HG03432 (cell line): ENCODE measurements around the gene ENO2.
A peak's percentile ranks its signal among the peaks of the same experiment; 100 is the strongest.

Experiments
- ATAC-seq: cut with Tn5 transposase; IDR thresholded peaks from one replicate; pipeline ENCODE4 v1.9.1; 2021; ENCODE audit warnings: mild to moderate bottlenecking, moderate library complexity; ENCODE audit not compliant: unreplicated experiment

Gene ENO2

DNA sequence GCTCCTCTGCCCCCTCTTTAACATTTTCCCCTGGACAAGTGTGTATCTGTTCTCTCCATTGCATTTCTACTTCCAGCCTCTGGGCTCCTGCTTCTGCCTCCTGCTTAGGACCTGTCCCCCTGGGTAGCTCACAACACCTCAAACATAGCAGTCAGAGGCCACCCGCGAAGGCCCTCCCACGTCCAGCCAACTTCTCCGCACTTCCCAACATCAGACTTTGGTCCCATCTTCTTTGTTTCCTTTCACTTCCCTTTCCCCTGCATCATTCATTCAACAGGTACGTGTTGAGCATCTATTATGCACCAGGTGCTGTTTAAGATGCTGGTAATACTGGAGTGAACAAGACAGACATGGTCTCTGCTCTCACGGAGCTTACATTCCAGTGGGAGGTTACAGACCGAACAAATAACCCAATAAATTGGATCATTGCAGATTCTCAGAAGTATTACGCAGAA is 32.6 kb downstream of the ENO2 start:
- no peak for ATAC-seq

DNA sequence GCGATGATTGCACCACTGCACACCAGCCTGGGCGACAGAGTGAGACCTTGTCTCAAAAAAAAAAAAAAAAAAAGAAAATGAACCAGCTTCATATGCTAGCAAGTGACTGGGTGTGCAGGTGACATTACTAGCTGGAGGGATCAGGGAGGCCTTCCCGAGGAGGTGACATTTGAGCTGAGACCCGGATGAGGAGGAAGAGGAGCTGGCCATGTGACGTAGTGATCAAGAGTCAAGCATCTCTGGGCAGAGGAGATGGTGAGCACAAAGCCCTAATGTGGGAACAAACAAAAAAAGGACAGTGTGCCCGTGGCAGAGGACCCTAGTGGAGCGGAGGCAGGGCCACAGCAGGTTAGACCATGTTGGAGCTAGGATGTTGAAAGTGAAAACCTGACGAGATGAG is 33.2 kb downstream of the ENO2 start:
- ATAC-seq: no peak

DNA sequence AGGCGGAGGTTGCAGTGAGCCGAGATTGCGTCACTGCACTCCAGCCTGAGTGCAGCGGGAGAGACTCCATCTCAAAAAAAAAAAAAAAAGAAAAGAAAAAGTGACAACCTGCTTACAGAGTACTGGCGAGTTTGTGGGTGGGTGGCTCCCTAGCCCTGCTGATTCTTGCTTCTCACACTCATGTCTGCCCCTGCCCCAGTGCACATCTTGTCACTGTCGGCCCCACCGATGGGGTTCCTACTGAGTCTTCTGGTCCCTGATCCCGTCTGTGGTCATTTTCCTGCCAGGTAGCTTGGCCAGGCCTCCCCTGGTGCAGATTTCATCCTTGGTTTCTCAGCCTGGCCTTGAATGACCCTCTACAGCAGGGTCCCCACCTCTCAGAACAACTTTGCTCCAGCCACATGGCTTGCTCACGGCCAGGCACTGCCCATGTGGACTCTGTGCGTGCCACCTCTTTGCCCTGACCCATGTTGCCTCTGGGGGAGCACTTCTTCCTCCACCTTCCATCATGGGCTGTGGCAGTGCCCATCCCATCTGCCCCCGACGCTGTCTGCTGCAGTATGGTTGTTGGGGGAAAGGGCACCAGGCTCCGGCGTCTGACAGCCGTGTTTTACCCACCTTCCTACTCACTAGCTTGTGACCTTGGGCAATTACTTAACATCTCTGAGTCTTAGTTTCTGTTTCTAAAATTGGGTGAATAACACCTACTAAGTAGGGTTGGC is 34.7 kb downstream of the ENO2 start:
- no peak for ATAC-seq

DNA sequence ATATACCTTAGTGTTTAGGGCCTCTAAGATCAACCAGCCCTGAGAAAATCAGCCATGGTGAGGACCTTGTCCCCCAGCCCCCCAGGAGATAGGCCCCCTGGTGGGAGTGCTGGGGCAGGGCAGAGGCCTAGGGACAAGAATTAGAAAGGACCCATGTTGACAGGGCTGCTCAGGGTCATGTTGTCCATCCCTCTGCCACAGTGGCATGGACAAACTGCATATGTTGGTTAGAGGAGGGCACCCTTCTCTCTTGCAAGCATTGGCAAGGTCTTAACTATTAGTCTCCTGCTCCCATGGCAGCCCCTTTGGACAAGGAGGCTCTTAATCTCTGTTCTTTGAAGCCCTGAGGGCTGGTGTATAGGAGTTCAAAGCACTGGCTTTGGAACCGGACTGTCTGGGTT is 36.0 kb downstream of the ENO2 start:
- ATAC-seq: no peak

DNA sequence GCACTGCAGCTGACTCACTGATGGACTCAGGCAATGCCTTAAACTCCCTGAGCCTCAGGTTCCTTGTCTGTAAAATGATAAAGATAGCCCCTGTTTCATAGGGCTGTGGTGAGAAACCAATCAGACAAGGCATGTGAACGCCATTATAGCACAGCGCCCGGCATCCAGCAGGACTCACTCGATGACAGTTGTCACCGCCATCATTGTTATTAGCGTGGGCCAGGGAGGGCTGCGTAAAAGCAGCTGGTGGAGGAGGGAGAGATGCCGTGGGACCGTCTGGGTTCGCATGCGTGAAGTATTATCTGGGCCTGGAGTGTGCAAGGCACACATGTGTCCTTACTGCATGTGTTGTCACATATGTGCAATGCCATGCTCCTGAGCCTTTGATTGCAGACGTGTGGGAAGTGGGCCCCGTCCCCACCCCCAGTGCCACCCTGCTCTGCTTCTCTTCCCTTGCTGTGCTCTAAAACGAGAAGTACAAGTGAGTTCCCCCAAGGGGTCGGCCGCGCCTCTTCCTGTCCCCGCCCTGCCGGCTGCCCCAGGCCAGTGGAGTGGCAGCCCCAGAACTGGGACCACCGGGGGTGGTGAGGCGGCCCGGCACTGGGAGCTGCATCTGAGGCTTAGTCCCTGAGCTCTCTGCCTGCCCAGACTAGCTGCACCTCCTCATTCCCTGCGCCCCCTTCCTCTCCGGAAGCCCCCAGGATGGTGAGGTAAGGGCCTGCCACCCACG is 36.6 kb downstream of the ENO2 start, which contains the start of gene PTPN6:
Gene PTPN6 (plus strand): TSS at position 546 of the 730 bp plus-strand sequence. CDS start 157 bp downstream, at position 703.
- peak; percentile 20 for ATAC-seq

DNA sequence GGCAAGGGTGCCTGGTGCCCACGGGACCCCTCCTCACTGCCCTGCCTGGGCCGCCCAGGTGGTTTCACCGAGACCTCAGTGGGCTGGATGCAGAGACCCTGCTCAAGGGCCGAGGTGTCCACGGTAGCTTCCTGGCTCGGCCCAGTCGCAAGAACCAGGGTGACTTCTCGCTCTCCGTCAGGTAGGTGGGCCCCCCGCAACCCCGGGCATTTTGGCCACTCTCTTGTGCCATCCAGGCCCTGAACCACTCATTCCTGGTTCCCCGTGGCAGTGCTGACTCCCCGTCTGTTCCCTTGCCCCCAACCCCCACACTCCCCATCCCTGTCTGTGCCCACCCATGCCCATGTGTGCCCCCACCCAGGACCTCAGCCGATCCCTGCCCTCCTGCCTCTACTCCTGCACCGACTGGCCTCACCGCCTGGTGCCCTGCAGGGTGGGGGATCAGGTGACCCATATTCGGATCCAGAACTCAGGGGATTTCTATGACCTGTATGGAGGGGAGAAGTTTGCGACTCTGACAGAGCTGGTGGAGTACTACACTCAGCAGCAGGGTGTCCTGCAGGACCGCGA is 37.3 kb downstream of the ENO2 start:
- ATAC-seq: no peak

DNA sequence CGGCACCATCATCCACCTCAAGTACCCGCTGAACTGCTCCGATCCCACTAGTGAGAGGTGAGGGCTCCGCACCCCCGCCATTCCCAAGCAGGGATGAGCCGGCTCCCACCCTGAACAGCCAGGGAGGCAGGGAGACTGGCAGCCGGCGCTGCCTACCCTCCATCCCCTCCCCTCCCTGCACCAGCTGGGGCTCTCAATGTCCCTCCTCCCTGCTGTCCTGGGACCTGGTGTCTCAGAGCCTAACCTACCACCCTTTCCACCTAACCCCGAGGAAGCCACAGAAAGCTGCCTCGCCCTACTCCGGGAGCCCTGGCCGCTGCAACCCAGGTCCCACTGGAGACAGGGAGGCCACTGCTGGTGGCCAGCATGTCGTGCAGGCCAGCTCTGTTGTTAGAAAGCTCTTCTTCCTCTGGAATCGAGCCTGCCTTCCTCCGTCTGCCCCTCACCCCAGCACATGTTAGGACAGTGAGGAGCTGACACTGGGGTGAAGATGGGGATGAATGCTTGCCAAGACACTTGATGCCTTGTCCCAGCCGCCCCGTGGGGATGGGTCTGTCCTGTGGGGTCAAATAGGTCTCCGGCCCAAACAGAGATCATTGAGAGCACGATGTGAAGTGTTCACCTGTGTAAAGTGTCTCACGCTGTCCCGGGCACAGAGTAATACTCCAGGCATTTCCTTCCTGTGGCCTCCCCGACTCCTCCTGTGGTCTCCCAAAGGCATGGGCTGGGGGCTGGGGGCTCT is 37.9 kb downstream of the ENO2 start:
- ATAC-seq: no peak

DNA sequence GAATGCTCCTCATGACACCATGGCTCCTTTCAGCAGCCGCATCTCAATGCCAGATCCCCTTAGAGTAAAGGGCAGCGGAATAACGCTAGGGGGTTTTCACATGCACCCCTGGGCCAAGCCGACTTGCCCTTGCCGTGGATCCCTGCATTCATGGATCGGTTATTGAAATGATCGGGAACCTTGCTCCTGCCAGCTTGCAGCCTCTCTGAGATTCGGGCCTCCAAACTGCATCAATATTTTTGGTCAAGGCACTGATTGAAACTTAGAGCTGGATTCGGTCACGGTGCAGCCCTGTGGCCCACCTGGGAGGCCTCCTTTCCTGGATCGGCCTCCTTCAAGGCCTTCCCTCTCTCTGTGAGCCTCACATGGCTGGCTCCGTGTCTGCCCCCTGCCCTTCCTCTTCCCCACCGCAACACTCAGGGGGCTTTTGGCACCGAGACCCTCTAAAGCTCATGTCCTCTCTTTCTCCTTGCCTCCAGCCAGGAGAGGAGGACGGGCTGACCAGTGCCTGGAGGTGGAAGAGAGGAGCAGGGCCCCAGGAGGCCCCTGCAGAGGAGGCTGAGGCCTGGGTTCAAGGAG is 38.6 kb downstream of the ENO2 start:
- ATAC-seq: no peak

DNA sequence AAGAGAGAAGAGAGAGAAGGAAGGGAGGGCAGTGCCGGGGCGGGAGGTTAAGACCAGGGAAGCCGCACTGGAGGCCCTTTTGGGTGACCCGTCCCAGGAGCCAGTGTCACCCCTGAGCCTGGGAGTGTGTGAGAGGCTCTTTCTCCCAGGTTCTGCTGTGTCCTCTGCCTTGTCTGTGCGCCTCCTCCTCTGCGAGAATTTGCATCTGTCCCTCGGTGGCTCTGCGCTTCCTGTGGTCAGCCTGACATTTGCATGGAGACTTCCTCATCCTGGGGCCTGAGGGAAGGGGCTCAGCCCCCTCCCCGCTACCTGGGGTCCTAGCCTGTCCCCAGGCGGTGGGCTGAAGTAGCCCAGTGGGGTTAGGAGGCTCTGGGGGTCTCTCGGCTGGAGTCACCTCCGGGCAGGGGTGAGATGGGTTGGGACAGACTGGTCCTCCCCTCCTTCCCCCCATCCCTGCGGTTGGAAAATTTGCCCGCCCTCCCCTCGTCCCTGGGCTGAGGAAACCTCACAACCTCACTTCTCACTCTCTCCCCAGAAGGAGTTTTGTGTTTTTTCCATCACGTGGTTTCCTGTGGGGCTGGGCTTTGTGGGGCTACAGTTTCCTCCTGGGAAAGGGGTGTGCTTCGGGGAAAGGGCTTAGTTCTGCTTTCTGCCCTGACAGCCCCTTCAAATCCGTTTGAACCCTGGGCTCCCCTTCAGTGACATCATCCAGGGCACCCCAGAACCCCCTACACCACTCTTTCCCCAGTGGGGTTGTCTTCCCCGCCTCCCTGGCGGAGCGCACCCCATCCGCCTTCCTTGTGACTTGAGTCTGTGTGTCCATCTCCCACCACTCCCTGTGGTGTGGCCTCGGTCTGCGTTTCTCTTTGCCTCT is 39.3 kb downstream of the ENO2 start:
- ATAC-seq: peak; percentile 41

DNA sequence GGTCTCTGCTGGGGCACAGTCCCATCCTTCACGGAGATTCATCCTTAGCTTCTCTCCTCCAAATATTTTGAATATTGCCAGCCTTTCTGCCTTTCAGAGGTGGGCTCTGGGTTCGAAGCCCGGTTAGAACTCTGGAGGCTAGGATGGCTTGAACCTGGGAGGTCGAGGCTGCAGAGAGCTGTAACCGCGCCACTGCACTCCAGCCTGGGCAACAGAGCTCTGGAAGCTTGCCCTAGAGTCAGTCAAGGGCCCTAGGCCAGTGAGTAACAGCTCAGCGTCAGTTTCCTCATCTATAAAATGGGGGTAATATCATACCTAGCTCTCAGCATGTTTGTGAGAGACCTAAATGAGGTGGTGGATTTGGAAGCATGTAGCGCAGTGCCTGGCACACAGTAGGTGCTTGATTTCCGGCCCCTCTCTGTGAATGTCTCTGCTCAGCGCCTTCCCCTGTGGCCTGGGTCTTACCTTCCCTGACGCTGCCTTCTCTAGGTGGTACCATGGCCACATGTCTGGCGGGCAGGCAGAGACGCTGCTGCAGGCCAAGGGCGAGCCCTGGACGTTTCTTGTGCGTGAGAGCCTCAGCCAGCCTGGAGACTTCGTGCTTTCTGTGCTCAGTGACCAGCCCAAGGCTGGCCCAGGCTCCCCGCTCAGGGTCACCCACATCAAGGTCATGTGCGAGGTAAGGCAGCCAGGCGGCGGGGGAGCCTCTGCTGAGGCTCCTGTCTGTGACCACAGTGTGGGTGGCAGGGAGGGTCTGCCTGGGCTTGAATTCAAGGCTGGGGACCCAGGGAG is 40.1 kb downstream of the ENO2 start:
- no peak for ATAC-seq

DNA sequence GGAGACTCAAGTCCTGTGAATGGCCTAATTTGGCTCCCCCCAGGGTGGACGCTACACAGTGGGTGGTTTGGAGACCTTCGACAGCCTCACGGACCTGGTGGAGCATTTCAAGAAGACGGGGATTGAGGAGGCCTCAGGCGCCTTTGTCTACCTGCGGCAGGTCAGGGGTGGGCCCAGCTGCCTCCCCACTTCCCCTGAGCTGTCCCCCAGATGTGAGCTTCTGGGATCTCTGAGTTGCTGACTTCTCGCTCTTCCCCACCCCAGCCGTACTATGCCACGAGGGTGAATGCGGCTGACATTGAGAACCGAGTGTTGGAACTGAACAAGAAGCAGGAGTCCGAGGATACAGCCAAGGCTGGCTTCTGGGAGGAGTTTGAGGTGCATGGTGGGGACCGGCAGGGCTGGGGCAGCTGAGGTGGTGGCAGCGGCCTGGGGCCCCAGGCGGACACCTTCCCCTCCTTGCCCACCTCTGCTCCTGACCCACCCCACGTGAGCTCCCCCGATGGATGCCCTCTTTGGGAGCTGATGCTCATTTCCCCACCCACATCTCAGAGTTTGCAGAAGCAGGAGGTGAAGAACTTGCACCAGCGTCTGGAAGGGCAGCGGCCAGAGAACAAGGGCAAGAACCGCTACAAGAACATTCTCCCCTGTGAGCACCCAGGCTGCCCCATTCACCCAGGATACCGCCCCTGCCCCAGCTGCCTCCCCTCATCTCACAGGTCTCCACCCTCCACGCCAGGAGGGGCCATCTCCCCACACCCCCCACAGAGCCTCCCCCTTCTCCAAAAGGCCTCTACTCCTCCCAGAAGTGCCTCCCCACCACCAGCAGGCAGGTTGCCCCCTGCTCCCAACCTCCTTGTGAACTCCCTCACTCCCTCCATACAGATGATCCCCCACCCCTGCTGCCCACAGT is 41.0 kb downstream of the ENO2 start:
- ATAC-seq: no peak

DNA sequence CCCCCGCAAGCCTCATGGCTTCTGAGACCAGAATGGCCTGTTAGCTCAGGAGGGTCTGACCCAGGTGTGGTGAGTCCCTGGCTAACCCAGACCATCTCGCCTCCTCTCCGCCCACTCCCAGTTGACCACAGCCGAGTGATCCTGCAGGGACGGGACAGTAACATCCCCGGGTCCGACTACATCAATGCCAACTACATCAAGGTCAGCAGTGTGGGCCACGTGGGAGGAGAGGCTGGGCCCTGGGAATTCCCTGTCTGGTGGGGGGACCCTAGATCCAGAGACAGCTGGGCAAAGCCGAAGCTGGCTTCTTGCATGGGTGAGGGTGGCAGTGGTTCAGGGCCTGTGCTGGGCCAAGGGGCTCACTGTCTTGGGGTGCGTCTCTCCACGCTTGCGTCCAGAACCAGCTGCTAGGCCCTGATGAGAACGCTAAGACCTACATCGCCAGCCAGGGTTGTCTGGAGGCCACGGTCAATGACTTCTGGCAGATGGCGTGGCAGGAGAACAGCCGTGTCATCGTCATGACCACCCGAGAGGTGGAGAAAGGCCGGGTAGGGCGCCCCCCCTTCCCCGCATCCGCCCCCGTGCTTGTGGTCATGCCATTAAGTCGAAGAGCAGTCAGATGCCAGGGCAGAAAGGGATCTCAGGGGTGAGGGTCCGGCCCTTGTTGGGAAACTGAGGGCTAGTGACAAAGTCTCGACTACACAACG is 41.8 kb downstream of the ENO2 start:
- no peak for ATAC-seq

DNA sequence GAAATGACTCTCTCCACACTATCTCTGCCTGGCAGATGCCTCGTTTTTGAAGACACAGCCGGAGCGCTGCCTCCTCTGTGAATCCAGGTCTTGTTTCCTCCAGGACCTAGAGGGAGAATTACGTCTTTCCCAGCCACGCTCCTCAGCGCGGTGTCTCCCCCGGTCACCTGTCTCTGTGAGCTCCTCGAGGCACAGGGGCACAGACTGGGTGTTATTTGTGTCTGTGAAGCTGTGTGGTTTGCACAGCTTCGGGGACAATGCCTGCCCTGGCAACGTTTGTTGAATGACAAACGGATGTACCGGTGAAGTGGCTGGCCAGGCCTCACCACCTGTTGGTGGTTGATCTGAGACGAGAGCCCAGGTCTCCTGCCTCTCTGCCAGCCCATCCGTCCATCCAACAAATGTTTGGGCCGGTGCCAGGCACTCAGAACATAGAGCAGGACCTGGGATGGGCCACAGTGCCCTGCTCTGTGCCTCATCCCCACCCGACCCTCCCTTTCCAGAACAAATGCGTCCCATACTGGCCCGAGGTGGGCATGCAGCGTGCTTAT is 42.8 kb downstream of the ENO2 start:
- ATAC-seq: no peak

DNA sequence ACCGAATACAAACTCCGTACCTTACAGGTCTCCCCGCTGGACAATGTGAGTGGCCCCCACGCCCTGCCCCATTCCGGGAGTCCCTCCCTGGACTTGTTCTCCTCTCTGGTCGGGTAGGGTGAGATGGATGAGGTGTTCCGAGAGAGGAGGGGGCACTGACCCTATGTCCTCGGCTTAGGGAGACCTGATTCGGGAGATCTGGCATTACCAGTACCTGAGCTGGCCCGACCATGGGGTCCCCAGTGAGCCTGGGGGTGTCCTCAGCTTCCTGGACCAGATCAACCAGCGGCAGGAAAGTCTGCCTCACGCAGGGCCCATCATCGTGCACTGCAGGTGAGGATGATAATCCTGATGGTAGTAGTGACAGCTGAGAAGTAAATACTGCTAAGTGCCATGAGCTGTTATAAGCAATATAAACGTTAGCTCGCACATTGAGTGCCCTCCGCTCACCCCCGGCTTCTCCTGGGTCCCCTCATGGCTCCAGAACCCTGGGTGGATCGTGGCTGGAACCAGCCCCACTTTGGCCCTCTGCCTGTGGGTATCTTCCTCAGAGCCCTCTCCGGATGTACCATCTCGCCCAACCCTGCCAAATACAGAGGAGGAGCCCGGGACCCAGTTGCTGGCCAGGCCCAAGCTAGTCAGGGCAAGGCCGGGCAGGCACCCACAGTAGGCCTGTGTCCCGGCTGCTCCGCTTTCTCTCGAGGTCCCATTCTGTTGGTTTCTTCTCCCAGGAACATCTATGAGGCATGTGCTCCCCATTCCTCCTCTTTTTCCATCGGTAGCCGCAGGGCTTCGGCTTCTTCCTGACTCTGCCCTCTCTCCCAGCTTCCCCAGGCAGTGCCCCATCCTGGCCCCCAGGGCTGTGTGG is 43.6 kb downstream of the ENO2 start:
- no peak for ATAC-seq

DNA sequence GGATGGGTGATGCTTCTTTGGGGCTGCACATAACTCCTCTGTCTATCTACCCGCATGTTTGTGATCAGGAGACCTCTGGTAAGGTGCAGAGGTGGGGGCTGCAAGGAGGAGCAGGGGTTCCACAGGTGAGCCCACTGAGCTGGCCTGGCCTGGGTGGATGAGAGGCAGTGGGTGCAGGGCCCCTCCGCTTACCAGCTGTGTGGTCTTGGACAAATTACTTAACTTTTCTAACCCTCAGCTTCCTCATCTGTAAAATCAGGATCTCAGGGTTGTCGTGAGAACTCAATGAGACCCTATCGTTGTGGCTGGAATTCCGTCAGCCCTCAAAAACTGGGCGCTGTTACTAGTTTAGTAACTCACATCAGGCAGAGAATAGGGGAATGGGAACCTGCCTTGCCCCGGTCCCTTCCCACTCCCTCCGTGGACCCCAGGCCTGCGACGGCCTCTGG is 44.3 kb downstream of the ENO2 start:
- no peak for ATAC-seq
